NCI-H510A treated with DMSO at 0.1 percent for 48 hours (cell line): ENCODE data around the gene BIRC7.

Experiments
- DNase-seq: peaks from one replicate; lab custom pipeline; 2025; lab: John Stamatoyannopoulos, UW

BIRC7 gene

DNA sequence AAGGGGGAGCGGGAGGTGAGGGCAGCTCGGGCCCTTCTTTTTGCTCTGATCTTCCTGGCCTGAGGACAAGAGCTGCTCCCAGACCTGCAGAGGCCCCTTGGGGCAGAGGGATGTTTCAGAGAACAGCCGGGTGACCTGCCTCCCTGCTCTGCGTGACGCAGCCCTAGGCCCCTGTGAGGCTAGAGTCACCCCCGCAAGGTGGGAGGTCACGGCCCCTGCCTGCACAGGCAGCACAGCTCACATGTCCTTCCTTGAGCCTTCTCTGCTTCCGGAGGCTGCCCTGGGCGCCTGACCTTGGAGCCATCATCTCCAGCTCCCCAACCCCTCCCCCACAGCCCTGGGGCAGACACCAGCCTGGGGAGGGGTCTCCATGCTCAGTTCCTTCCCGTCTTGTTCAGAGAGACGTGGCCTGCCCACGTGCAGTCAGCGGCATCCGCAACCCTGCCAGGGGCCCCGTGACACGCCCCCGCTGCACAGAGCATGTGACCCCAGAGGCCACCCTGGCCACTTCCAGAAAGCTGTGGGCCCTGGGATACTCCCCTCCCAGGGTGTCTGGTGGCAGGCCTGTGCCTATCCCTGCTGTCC lies at the start of gene BIRC7:
TSS of gene BIRC7 (plus strand) at position 507 of the 585 bp plus-strand sequence. CDS start 192 bp downstream, outside the sequence.
- DNase-seq = no peak

DNA sequence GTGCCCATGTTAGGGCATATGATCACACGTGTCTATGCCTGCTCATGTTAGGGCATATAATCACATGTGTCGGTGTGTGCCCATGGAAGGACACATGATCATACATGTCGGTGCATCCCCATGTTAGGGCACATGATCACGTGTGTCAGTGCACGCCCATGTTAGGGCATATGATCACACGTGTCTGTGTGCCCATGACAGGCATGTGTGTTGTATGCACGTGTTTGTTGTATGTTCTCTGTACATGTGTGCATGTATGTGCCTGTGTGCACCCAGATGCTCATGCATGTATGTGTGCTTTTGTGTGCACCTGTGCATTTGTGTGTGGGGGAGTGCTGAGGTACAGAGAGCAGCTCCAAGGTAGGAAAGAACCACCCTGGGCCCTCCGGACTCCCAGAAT lies 49.6 kb upstream of the BIRC7 start:
- DNase-seq = no peak

- DNase-seq = no peak
Observed at GRCh38 chr20:63186528-63187316, 49.0 kb upstream of the BIRC7 start.

DNA sequence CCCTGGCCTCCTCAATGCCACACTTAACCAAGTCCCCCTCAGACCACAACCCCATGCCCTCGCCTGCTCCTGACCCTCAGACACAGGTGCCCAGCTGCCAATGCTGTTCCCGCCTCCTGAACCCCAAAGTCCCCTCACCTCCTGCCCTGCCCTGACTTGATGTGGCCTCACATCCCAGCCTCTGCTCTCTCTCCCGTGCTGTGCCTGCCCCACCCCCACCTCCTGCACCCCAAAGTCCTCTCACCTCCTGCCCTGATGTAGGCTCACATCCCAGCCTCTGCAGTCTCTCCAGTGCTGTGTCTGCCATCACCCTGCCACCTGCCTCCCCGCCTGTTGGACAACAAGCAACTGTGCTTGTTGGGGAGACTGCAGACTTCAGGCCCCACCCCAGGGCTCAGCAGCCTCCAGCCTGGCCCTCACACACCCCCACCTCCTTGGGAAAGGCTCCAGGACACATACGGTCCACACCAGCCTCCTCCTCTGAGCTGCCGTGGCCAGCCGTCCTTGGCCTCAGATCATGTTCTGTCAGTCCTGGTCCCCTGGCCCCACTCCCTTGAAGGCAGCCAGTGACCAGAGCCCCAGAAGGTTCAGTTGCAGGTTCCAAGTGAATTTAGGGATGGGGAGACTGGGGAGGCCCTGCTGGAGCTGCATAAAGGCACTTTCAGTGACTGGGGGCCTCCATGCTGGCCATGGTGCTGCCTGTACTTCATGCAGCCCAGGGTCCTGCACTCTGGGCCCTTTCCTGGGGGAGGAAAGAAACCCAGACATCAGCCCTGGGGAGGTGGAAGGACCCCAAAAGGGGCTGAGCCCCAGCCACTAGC lies 48.2 kb upstream of the BIRC7 start:
- DNase-seq = no peak

- DNase-seq = no peak
Observed at GRCh38 chr20:63188159-63188442, 47.6 kb upstream of the BIRC7 start.

- no peak for DNase-seq
Observed at GRCh38 chr20:63188641-63189321, 46.9 kb upstream of the BIRC7 start.

DNA sequence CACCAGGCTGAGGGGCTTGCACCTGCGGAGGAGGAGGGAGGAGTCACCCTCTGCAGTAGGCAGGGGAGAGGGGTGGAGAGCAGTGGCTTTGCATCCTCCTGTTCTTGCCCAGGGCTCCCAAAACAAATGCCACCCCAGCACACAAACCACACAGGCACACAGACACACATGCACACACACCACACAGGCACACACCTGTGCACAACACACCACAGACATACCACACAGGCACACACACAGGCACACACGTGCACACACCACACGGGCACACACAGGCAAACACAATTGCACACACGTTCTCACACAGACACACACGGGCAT lies 46.4 kb upstream of the BIRC7 start:
- DNase-seq = no peak

GRCh38 chr20:63189846-63190559 lies 45.7 kb upstream of the BIRC7 start:
- no peak for DNase-seq

DNA sequence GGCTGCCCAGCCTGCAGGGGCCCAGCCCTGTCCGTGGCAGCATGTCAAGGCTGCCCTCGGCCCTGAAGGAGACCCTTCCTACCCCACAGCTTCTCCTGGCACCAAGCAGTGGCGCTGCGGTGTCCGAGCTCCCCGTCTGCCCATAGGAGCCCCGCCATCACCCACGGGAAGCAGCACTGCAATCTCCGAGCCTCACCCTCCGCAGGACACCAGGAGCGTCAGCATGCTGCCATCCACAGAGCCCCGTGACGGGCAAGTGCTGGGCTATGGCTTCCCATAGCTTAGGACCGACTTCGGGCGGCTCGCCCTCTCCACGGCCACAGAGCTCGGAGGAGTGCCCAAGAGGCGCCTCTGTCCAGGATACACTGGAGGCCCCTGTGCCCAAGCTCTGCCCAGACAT lies 44.9 kb upstream of the BIRC7 start:
- no peak for DNase-seq

- DNase-seq = no peak
Observed at GRCh38 chr20:63191400-63191799, 44.3 kb upstream of the BIRC7 start.

DNA sequence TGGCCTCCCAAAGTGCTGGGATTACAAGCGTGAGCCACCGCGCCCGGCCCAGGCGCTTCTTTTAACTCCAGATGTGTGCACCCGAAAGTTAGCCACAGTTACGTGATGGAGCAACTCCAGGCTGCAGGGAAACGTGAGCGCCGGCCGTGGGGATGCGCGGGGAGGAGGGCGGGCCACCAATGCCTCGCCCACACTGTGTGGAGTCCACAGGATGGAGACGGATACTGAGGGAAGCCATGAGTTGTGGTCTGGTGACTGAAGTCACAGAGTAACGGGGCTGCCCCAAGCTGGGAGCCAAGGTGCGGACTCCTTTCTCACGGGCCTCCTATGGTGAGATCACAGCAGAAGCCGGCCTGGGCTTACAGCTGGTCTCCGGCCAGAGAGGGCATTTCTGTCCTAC lies 43.0 kb upstream of the BIRC7 start:
- DNase-seq = no peak

DNA sequence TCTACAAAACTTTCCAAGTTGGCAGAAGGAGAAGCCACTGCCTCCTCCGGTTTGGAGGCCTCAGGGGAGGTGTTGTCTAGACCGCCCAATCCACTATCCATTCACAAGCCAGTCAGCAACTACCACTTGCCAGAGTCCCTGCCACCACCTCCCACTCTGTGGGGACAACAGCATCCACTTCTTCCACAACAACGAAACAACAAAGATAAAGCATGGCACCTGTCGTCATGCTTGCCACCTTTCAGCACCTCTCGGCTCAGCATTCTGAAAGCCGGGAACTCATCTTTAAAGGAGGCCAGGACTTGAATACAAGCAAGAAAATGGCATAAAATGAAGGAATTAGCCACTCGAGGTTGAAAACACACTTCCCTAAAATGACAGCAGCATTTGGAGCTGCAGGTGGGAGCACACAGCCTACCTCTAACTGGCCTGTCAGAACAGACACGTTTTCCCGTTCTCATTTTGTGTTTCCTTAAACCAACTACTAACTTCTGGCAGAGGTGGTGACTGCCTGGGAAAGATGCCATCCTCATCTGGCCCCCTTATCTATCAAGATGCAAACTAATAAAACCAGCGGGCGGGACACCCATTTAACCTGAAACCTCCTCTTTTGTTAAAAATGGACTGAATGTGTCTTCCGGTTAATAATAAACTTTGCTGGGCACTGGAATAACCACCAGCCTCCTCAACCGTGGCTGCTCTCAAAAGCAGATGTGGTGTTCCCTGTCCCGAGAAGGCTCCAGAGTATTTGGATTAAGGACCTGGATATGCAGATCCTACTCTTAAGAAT lies 41.5 kb upstream of the BIRC7 start:
- DNase-seq = no peak

DNA sequence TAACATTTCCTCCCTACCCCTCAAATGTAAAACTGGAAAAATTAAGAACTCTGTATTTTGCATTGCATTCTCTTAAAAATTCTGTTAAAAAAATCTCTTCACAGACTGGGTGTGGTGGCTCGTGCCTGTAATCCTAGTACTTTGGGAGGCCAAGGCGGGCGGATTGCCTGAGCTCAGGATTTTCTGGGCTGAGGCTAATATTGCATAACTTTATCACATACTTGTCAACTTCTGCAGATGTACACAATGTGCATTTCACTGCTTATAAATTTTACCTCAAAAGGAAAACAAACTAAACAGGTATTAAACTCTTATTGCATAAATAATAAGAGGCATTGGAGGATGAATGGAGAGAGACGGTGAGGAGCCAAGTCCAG lies 40.9 kb upstream of the BIRC7 start:
- DNase-seq = no peak

- DNase-seq = no peak
Observed at GRCh38 chr20:63196768-63197470, 38.8 kb upstream of the BIRC7 start.

DNA sequence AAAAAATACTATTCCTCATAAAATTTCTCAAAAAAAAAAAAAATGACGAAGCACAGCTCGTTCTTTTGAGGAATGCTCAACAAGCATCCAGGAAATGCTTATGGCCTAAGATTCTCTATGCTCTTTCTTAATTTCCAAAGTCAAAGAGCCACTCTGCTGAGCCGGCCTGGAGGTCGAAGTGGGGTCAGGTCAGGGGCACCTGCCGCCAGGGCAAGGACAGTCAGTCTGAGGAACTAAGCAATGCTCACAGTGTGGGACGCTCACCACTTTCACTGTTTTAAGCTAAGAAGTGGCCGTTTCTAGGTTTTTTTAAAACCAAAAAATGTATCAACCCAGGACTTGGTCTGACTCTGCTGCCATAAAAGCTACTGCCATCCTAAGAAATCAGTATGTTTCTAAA lies 37.1 kb upstream of the BIRC7 start:
- DNase-seq = no peak

GRCh38 chr20:63202021-63202420 lies 33.7 kb upstream of the BIRC7 start:
- DNase-seq = no peak

- no peak for DNase-seq
Observed at GRCh38 chr20:63202811-63203526, 32.7 kb upstream of the BIRC7 start.

DNA sequence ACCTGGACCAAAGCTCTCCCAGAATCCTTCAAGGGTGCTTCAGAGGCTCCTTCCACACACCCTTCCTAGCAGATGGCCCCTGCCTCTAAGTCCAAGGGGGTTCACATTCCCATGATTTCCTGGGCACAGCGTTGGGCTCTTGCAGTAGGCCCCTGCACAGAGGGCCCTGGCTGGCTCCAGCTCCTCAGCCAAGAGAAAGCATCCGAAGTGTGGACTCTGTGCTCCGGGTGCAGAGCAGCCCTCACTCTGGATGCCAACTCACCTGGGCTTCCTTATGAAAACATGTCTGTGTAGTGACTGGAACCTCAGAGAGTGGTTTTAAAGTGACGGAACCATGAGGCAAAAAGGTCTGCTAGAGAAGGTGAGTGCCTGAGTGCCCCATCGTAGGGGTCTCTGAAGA lies 31.3 kb upstream of the BIRC7 start:
- no peak for DNase-seq

DNA sequence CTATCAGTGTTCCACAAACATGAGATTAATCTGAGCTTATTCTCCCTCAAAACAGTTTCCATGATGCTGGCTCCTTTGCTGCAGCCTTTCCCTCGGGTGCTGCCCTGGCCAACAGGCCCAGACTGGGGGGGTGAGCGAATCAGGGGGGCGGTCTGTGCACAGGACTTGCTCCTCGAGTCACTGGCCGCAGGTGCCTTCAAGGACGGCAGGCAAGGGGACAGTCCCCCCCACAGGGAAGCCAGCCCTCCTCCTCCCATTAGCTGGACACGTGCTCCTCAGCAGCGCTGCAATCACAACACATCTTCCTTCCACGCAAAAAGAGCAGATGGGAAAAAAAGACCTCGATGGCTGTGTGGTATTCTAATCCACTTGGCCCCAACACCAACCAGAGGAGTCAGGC lies 29.8 kb upstream of the BIRC7 start:
- no peak for DNase-seq

DNA sequence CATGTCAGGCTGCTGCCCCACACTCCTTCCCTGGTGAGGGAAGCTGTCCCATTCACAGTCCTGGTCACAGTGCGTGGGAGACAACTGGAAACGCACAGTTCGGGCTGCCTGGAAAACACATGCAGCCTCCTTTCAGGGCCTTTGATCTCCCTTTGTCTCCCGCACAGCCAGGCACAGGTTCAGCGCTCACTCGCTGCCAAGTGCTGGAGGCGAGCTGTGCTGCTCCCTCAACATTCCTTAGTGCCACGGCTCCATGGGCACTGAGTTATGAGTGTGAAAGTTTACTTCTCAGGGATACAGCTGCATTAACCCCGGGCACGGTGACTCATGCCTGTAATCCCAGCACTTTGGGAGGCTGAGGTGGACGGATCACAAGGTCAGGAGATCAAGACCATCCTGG lies 28.8 kb upstream of the BIRC7 start:
- DNase-seq = no peak
